ENCODE results near the gene EMC8. TPM values are rescaled to one million over a fixed set of nuclear protein-coding genes. Genes with fewer than 3 reads are reported as not detected.

The EMC8 gene
- total and polyA plus RNA-seq, 2 donors (not counting 1 experiment from before 2014, with no cell fraction given) = 22.1 to 33.1 TPM

GRCh38 chr16:85836706-85837582, 37.6 kb upstream of the EMC8 start:
- H3K27ac ChIP-seq (ENCODE audit: low read length in 2 of 2) = no peak overlapping the region
- H4K20me1 ChIP-seq (ENCODE audit: control insufficient read depth, insufficient read depth, low read length, poor library complexity, severe bottlenecking) = no peaks in the 10 kb centered on the region
- no peak overlapping the region for H3K27ac Mint-ChIP-seq
- H3K9me3 Mint-ChIP-seq (ENCODE audit: insufficient read depth) = no peaks in the 10 kb centered on the region
- TF ChIP-seq CTCF (IDR thresholded peaks at IDR 0.05) (no peak), EZH2 (IDR thresholded peaks at IDR 0.05; ENCODE audit: borderline replicate concordance, insufficient read depth, low read depth, low read length, poor library complexity, severe bottlenecking) (no peak)
- peaks cover 16% of the 10 kb centered on the region for H3K4me1 Mint-ChIP-seq
- intact Hi-C loops (cut with micrococcal nuclease) = no loop called here
- H3K79me2 ChIP-seq (ENCODE audit: control insufficient read depth, insufficient read depth, low read length) = no peaks in the 10 kb centered on the region
- no peak overlapping the region for H3K4me2 ChIP-seq (replicated peaks; ENCODE audit: low read depth, low read length, poor library complexity, severe bottlenecking)
- no peak overlapping the region for H2AFZ ChIP-seq (ENCODE audit: insufficient read depth, low read depth, low read length, poor library complexity, severe bottlenecking)
- H3K27me3 Mint-ChIP-seq = no peaks in the 10 kb centered on the region
- no peaks in the 10 kb centered on the region for H3K36me3 ChIP-seq (replicated peaks in 1 of 2; ENCODE audit: control extremely low read depth in 1 of 2, control insufficient read depth in 1 of 2, extremely low read depth in 1 of 2, insufficient read depth in 2 of 2, low read length in 1 of 2)
- H3K4me1 ChIP-seq (ENCODE audit: control insufficient read depth in 2 of 2, insufficient read depth in 2 of 2, low read length in 2 of 2) = peaks cover 17 to 35% of the 10 kb centered on the region in 2 donors
- ATAC-seq (ENCODE audit: low read depth) = no peak
- H3K27me3 ChIP-seq (replicated peaks in 1 of 4; ENCODE audit: control extremely low read depth in 1 of 4, control insufficient read depth in 3 of 4, insufficient read depth in 4 of 4, low read length in 3 of 4) = peaks cover 0 to 14% (median 0%) of the 10 kb centered on the region in 4 experiments
- no peak overlapping the region for H3K4me3 ChIP-seq (ENCODE audit: control extremely low read depth in 1 of 5, extremely low read depth in 1 of 5, insufficient read depth in 1 of 5, low read depth in 2 of 5, low read length in 4 of 5)
- peaks cover 0 to 13% (median 0%) of the 10 kb centered on the region in 3 donors for H3K9me3 ChIP-seq (ENCODE audit: control extremely low read depth in 1 of 3, control insufficient read depth in 2 of 3, insufficient read depth in 1 of 3, low read length in 2 of 3)
- ChIA-PET CTCF (interaction anchor here (1.2 to 5.6 kb wide), 3 partner anchors 16 to 76 kb away, joined by 3 to 58 read pairs (median 7); no protein-coding TSS in a partner anchor), POLR2A (interaction anchor here (1.1 kb wide), 1 partner anchor 61 kb away, joined by 3 read pairs; no protein-coding TSS in a partner anchor)
- no peak overlapping the region for H3K9ac ChIP-seq (ENCODE audit: low read length)
- WGBS (ENCODE audit: insufficient coverage) = 86% methylated on average over 19 of the region's 24 CpGs
- DNase-seq = no peak
- no peak overlapping the region for H3K4me3 Mint-ChIP-seq
